WTC11 (cell line): ENCODE results near the gene GYS1. TPM values are rescaled to one million over a fixed set of nuclear protein-coding genes. Genes with fewer than 3 reads are reported as not detected.
A peak's percentile ranks its signal among the peaks of the same experiment; 100 is the strongest.

Experiments
- ATAC-seq: fragments of 200-7000 bp; cut with Tn5 transposase; 2 replicates; pipeline ENCODE4 v1.10.0; 2021; ENCODE audit warnings: mild to moderate bottlenecking, moderate library complexity
- CTCF ChIA-PET: fragments of 300-600 bp; sonication (Branson Sonifier 250); formaldehyde crosslinking; loops from one replicate; lab custom pipeline; 2021; ENCODE audit warnings: antibody characterized with exemption; lab: Charles Lee
- POLR2A ChIA-PET: fragments of 350-600 bp; sonication (Branson Sonifier 250); formaldehyde crosslinking; loops from one replicate; lab custom pipeline; 2021; ENCODE audit warnings: antibody characterized with exemption; lab: Charles Lee
- DNase-seq: peaks from one replicate; pipeline ENCODE4 v3.0.0; 2021; ENCODE audit warnings: low spot score
- H3K27ac Mint-ChIP-seq: 2 replicates; pipeline ENCODE4 v1.8.0; 2021; ENCODE audit warnings: mixed read lengths
- H3K27me3 Mint-ChIP-seq: 2 replicates; pipeline ENCODE4 v1.8.0; 2021; ENCODE audit warnings: low read depth, mild to moderate bottlenecking, moderate library complexity, mixed read lengths
- H3K36me3 Mint-ChIP-seq: 2 replicates; pipeline ENCODE4 v1.8.0; 2021; ENCODE audit warnings: mixed read lengths
- H3K4me1 Mint-ChIP-seq: 2 replicates; pipeline ENCODE4 v1.8.0; 2022; ENCODE audit warnings: mixed read lengths
- H3K4me3 Mint-ChIP-seq: 2 replicates; pipeline ENCODE4 v1.8.0; 2021; ENCODE audit warnings: mild to moderate bottlenecking, moderate library complexity, mixed read lengths
- H3K9me3 Mint-ChIP-seq: 2 replicates; pipeline ENCODE4 v1.8.0; 2021; ENCODE audit warnings: mixed read lengths
- AFF4 ChIP-seq: sonication (generic); formaldehyde crosslinking; IDR thresholded peaks from 2 replicates; pipeline ENCODE4 v1.8.1; 2023; ENCODE audit warnings: mild to moderate bottlenecking, missing genetic modification reagents, borderline replicate concordance
- CBFB ChIP-seq: sonication (generic); formaldehyde crosslinking; IDR thresholded peaks from 2 replicates; pipeline ENCODE4 v1.8.1; 2022; ENCODE audit warnings: mild to moderate bottlenecking, low read depth, missing genetic modification reagents
- FOXJ3 ChIP-seq: sonication (generic); formaldehyde crosslinking; IDR thresholded peaks from 2 replicates; pipeline ENCODE4 v1.9.0; 2021; ENCODE audit warnings: missing genetic modification reagents, mild to moderate bottlenecking, borderline replicate concordance
- IRF1 ChIP-seq: sonication (generic); formaldehyde crosslinking; IDR thresholded peaks from 2 replicates; pipeline ENCODE4 v1.8.0; 2023; ENCODE audit warnings: missing genetic modification reagents
- JAZF1 ChIP-seq: fragments of 250-450 bp; sonication (Bioruptor Pico); IDR thresholded peaks from 2 replicates; pipeline ENCODE4 v1.9.0; 2021; ENCODE audit warnings: moderate library complexity, mild to moderate bottlenecking, inconsistent platforms
- NR1H2 ChIP-seq: sonication (generic); formaldehyde crosslinking; IDR thresholded peaks from 2 replicates; pipeline ENCODE4 v1.9.0; 2021; ENCODE audit warnings: mild to moderate bottlenecking, moderate library complexity, missing genetic modification reagents
- NR3C1 ChIP-seq: sonication (generic); formaldehyde crosslinking; conservative IDR thresholded peaks from 2 replicates; pipeline ENCODE4 v1.8.1; 2023; ENCODE audit warnings: low read depth, mild to moderate bottlenecking, missing genetic modification reagents
- TCF7 ChIP-seq: sonication (generic); formaldehyde crosslinking; IDR thresholded peaks from 2 replicates; pipeline ENCODE4 v1.8.0; 2022; ENCODE audit warnings: mild to moderate bottlenecking, low read depth, missing genetic modification reagents, moderate library complexity
- TEAD1 ChIP-seq: sonication (generic); formaldehyde crosslinking; IDR thresholded peaks from 2 replicates; pipeline ENCODE4 v1.8.0; 2022; ENCODE audit warnings: mild to moderate bottlenecking, missing genetic modification reagents
- TP53 ChIP-seq: sonication (generic); formaldehyde crosslinking; IDR thresholded peaks from 2 replicates; pipeline ENCODE4 v1.8.1; 2023; ENCODE audit warnings: mild to moderate bottlenecking, missing genetic modification reagents
- ZBTB21 ChIP-seq: sonication (generic); formaldehyde crosslinking; IDR thresholded peaks from 2 replicates; pipeline ENCODE4 v1.8.1; 2023; ENCODE audit warnings: mild to moderate bottlenecking, missing genetic modification reagents, borderline replicate concordance
- ZNF317 ChIP-seq: sonication (generic); formaldehyde crosslinking; IDR thresholded peaks from 2 replicates; pipeline ENCODE4 v1.8.1; 2023; ENCODE audit warnings: low read depth, mild to moderate bottlenecking, moderate library complexity, missing genetic modification reagents, borderline replicate concordance
- ZSCAN18 ChIP-seq: fragments of 250-450 bp; sonication (Bioruptor Pico); IDR thresholded peaks from 2 replicates; pipeline ENCODE4 v2.1.2; 2022; ENCODE audit warnings: mild to moderate bottlenecking, moderate library complexity
- total RNA-seq: library from RNA; stranded (reverse); gene quantifications from 3 replicates; pipeline ENCODE4 v1.2.3, GENCODE V29; 2021
- TF ChIP-seq, protein P1 (sequence below): fragments of 250-450 bp; sonication (Bioruptor Pico); conservative IDR thresholded peaks from 2 replicates; pipeline ENCODE4 v1.9.0; 2021; ENCODE audit warnings: mild to moderate bottlenecking
- TF ChIP-seq, protein P2 (sequence below): sonication (generic); formaldehyde crosslinking; conservative IDR thresholded peaks from 2 replicates; pipeline ENCODE4 v1.8.1; 2022; ENCODE audit warnings: mild to moderate bottlenecking, missing genetic modification reagents
- TF ChIP-seq, protein P3 (sequence below): sonication (generic); formaldehyde crosslinking; IDR thresholded peaks from 2 replicates; pipeline ENCODE4 v1.8.0; 2023; ENCODE audit warnings: missing genetic modification reagents, mild to moderate bottlenecking, borderline replicate concordance
- TF ChIP-seq, protein P4 (sequence below): sonication (generic); formaldehyde crosslinking; IDR thresholded peaks from 2 replicates; pipeline ENCODE4 v1.8.1; 2022; ENCODE audit warnings: missing genetic modification reagents, borderline replicate concordance
- TF ChIP-seq, protein P5 (sequence below): sonication (generic); formaldehyde crosslinking; IDR thresholded peaks from 2 replicates; pipeline ENCODE4 v1.8.1; 2022; ENCODE audit warnings: mild to moderate bottlenecking, moderate library complexity, missing genetic modification reagents

Gene GYS1
- total RNA-seq, 1 experiment from 2014 or later = 52.0 TPM

DNA sequence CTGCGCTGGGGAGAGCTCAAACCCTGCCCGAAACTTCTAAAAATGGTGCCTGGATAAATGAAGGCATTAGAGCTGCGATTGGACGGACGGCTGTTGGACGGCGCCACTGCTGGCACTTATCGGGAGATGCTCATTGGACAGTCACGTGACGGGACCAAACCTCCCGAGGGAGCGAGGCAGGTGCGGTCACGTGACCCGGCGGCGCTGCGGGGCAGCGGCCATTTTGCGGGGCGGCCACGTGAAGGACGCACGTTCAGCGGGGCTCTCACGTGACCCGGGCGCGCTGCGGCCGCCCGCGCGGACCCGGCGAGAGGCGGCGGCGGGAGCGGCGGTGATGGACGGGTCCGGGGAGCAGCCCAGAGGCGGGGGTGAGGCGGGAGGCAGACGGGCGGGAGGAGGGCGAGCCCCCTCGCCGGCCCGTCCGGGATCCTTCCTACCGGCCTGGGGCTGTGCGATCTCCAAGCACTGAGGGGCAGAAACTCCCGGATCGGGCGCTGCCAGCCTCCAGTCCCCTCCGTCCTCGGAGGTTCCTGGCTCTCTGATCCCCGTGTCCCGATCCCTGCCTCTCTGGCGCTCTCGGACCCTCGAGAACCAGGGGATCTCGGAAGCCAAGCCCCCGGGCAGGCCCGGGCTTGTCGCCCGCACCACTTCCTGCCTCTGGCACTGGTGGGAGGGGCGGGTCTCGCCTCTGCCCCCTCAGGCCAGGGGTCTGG lies 38.4 kb downstream of the GYS1 start, which contains the start of gene BAX:
Gene BAX, plus strand, starts transcription at position 281 of the 713 bp plus-strand sequence. Its CDS starts 54 bp downstream, at position 335.
- Mint-ChIP-seq H3K4me3 (peak within 1 kb of the TSS; percentile 86), H3K4me1 (peaks cover 18% of the 10 kb centered on the region), H3K36me3 (peaks cover 37% of the 10 kb centered on the region), H3K27ac (peak within 1 kb of the TSS; percentile 96), H3K9me3 (no peaks in the 10 kb centered on the region), H3K27me3 (peaks cover 15% of the 10 kb centered on the region)
- CTCF ChIA-PET = interaction anchor here (0.6 to 2.1 kb wide), 8 partner anchors 9 to 191 kb away, joined by 3 to 11 read pairs (median 4); partner anchors contain the start of gene RUVBL2
- ATAC-seq (peak; percentile 81), DNase-seq (peak; percentile 99)
- POLR2A ChIA-PET = interaction anchor here (0.5 to 1.5 kb wide), 4 partner anchors 12 to 196 kb away, joined by 3 to 5 read pairs (median 4); no protein-coding TSS in a partner anchor
- TF ChIP-seq ZNF317 (CRISPR knock-in tag) = no peak
- TF ChIP-seq, protein P1, sequence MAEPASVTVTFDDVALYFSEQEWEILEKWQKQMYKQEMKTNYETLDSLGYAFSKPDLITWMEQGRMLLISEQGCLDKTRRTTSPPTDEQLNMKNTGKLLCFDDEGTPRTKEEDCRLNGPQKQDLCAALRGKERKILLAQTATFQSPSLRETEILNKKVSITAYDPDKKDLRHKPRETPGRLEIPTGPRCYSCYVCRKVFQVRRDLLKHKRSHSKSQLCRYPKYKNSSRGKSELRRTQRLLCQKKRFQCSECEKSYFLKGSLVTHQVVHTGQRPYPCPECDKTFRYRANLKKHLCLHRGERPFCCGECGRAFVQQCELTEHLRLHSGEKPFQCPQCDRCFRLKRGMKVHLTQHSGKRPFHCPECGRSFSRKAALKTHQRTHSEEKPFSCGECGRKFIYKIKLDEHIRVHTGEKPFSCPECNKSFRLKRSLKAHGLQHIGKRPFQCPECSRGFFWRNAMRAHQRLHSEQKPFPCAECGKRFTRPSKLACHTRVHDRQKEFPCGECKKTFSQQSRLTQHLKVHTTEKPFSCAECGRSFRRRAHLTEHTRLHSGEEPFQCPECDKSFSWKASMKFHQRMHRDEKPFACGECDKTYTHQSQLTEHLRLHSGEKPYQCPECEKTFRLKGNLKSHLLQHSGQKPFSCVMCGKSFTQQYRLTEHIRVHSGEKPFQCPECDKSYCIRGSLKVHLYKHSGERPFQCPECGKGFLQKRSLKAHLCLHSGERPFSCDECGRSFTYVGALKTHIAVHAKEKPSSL = no peak
- TF ChIP-seq FOXJ3 = no peak
- TF ChIP-seq, protein P2, sequence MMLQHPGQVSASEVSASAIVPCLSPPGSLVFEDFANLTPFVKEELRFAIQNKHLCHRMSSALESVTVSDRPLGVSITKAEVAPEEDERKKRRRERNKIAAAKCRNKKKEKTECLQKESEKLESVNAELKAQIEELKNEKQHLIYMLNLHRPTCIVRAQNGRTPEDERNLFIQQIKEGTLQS = no peak
- TF ChIP-seq, protein P3, sequence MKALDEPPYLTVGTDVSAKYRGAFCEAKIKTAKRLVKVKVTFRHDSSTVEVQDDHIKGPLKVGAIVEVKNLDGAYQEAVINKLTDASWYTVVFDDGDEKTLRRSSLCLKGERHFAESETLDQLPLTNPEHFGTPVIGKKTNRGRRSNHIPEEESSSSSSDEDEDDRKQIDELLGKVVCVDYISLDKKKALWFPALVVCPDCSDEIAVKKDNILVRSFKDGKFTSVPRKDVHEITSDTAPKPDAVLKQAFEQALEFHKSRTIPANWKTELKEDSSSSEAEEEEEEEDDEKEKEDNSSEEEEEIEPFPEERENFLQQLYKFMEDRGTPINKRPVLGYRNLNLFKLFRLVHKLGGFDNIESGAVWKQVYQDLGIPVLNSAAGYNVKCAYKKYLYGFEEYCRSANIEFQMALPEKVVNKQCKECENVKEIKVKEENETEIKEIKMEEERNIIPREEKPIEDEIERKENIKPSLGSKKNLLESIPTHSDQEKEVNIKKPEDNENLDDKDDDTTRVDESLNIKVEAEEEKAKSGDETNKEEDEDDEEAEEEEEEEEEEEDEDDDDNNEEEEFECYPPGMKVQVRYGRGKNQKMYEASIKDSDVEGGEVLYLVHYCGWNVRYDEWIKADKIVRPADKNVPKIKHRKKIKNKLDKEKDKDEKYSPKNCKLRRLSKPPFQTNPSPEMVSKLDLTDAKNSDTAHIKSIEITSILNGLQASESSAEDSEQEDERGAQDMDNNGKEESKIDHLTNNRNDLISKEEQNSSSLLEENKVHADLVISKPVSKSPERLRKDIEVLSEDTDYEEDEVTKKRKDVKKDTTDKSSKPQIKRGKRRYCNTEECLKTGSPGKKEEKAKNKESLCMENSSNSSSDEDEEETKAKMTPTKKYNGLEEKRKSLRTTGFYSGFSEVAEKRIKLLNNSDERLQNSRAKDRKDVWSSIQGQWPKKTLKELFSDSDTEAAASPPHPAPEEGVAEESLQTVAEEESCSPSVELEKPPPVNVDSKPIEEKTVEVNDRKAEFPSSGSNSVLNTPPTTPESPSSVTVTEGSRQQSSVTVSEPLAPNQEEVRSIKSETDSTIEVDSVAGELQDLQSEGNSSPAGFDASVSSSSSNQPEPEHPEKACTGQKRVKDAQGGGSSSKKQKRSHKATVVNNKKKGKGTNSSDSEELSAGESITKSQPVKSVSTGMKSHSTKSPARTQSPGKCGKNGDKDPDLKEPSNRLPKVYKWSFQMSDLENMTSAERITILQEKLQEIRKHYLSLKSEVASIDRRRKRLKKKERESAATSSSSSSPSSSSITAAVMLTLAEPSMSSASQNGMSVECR (CRISPR knock-in tag) = no peak
- 0 out of 2 replicates have a peak, but pooled peaks have one; percentile 24 for TF ChIP-seq IRF1 (CRISPR knock-in tag)
- peak; percentile 58 for TF ChIP-seq TEAD1 (CRISPR knock-in tag)
- peak; percentile 98 for TF ChIP-seq TP53 (CRISPR knock-in tag)
- TF ChIP-seq, protein P4, sequence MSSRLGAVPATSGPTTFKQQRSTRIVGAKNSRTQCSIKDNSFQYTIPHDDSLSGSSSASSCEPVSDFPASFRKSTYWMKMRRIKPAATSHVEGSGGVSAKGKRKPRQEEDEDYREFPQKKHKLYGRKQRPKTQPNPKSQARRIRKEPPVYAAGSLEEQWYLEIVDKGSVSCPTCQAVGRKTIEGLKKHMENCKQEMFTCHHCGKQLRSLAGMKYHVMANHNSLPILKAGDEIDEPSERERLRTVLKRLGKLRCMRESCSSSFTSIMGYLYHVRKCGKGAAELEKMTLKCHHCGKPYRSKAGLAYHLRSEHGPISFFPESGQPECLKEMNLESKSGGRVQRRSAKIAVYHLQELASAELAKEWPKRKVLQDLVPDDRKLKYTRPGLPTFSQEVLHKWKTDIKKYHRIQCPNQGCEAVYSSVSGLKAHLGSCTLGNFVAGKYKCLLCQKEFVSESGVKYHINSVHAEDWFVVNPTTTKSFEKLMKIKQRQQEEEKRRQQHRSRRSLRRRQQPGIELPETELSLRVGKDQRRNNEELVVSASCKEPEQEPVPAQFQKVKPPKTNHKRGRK (CRISPR knock-in tag) = no peak
- TF ChIP-seq NR1H2 (CRISPR knock-in tag) = no peak
- TF ChIP-seq AFF4 (CRISPR knock-in tag) = no peak
- no peak for TF ChIP-seq ZBTB21 (CRISPR knock-in tag)
- no peak for TF ChIP-seq ZSCAN18
- TF ChIP-seq CBFB (CRISPR knock-in tag) = no peak
- no peak for TF ChIP-seq JAZF1
- TF ChIP-seq NR3C1 = no peak
- no peak for TF ChIP-seq TCF7 (CRISPR knock-in tag)
- TF ChIP-seq, protein P5, sequence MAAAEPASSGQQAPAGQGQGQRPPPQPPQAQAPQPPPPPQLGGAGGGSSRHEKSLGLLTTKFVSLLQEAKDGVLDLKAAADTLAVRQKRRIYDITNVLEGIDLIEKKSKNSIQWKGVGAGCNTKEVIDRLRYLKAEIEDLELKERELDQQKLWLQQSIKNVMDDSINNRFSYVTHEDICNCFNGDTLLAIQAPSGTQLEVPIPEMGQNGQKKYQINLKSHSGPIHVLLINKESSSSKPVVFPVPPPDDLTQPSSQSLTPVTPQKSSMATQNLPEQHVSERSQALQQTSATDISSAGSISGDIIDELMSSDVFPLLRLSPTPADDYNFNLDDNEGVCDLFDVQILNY (CRISPR knock-in tag) = 0 out of 2 replicates have a peak, but pooled peaks have one; percentile 65
